GM12878 (cell line): Measurements from ENCODE around the gene ME3. TPM values are rescaled to one million over a fixed set of nuclear protein-coding genes. Genes with fewer than 3 reads are reported as not detected.

Experiments used
- ATAC-seq: fragments of 200-7000 bp; cut with Tn5 transposase; 3 replicates; pipeline ENCODE4 v1.9.1; 2020; ENCODE audit warnings: mild to moderate bottlenecking, moderate library complexity
- BruUV-seq: library from RNA; stranded (reverse); fragments of 400-500 nt; replicated peaks from 2 replicates; lab custom pipeline; 2021; lab: Mats Ljungman, UMichigan
- CTCF ChIA-PET: fragments of 300-600 bp; sonication (Branson Sonifier 250); formaldehyde crosslinking; extraction: SDS; loops from one replicate; lab custom pipeline; 2021; ENCODE audit warnings: inconsistent platforms; lab: Yijun Ruan, JAX
- POLR2A ChIA-PET: fragments of 350-600 bp; formaldehyde crosslinking; extraction: SDS; loops from one replicate; lab custom pipeline; 2021; ENCODE audit warnings: inconsistent platforms; lab: Charles Lee
- RAD21 ChIA-PET: fragments of 300-600 bp; sonication (Branson Sonifier 250); formaldehyde crosslinking; loops from one replicate; lab custom pipeline; 2023; ENCODE audit warnings: antibody characterized with exemption; ENCODE audit not compliant: unreplicated experiment; lab: Charles Lee
- SMC1A ChIA-PET: fragments of 300-600 bp; sonication (Branson Sonifier 250); formaldehyde crosslinking; loops from one replicate; lab custom pipeline; 2023; ENCODE audit not compliant: unreplicated experiment, uncharacterized antibody; lab: Charles Lee
- DNase-seq: peaks from one replicate; pipeline ENCODE4 v3.0.0-alpha.2; 2011; ENCODE audit warnings: low read depth, low spot score
- FAIRE-seq: peaks from 3 replicates; lab custom pipeline; 2011; peaks lifted over from hg19 to GRCh38; lab: Jason Lieb, UNC
- H2AFZ ChIP-seq: 2 replicates; pipeline ENCODE4 v1.6.0; 2011; ENCODE audit warnings: low read depth, low read length, control low read depth; ENCODE audit not compliant: control insufficient read depth
- H3K27ac ChIP-seq: 2 replicates; pipeline ENCODE4 v1.5.1; 2011; ENCODE audit warnings: control low read depth; ENCODE audit not compliant: control insufficient read depth, insufficient read depth
- H3K27me3 ChIP-seq, 2 experiments: replicated peaks in 1 of 2; 2 replicates each; pipeline versions ENCODE4 v1.6.0 to v1.6.1; 2011; ENCODE audit warnings: low read length in 1 of 2; ENCODE audit not compliant: control insufficient read depth in 2 of 2, insufficient read depth in 2 of 2
- H3K36me3 ChIP-seq, 2 experiments: 2 replicates each; pipeline ENCODE4 v1.5.1; 2011; ENCODE audit warnings: low read length in 1 of 2; ENCODE audit not compliant: control insufficient read depth in 2 of 2, insufficient read depth in 2 of 2
- H3K4me1 ChIP-seq: 2 replicates; pipeline ENCODE4 v1.6.1; 2011; ENCODE audit warnings: mild to moderate bottlenecking, low read length, moderate library complexity, mixed read lengths; ENCODE audit not compliant: control insufficient read depth, insufficient read depth
- H3K4me2 ChIP-seq: 2 replicates; pipeline ENCODE4 v1.6.0; 2011; ENCODE audit warnings: control low read depth; ENCODE audit not compliant: control insufficient read depth, insufficient read depth
- H3K4me3 ChIP-seq: fragments of 200-600 bp; sonication (generic); 2 replicates; pipeline ENCODE4 v1.5.1; 2016
- H3K79me2 ChIP-seq: 2 replicates; pipeline ENCODE4 v1.6.0; 2011; ENCODE audit warnings: low read length; ENCODE audit not compliant: control insufficient read depth, insufficient read depth
- H3K9ac ChIP-seq: 2 replicates; pipeline ENCODE4 v1.8.0; 2011; ENCODE audit warnings: low read length, control low read depth, mixed read lengths; ENCODE audit not compliant: control insufficient read depth, insufficient read depth
- H3K9me3 ChIP-seq: replicated peaks from 3 replicates; pipeline ENCODE4 v1.5.1; 2011; ENCODE audit warnings: mild to moderate bottlenecking, low read length; ENCODE audit not compliant: control insufficient read depth, insufficient read depth
- H4K20me1 ChIP-seq: 2 replicates; pipeline ENCODE4 v1.6.0; 2011; ENCODE audit not compliant: control insufficient read depth, insufficient read depth
- ATF2 ChIP-seq: IDR thresholded peaks from 2 replicates; pipeline ENCODE4 v1.6.1; 2012; ENCODE audit warnings: low read length, inconsistent platforms
- JUND ChIP-seq: IDR thresholded peaks from 2 replicates; pipeline ENCODE4 v1.6.1; 2012; ENCODE audit warnings: low read depth, mild to moderate bottlenecking, low read length, improper control_type of control experiment, moderate library complexity
- MEF2B ChIP-seq: fragments of 450-650 bp; IDR thresholded peaks from 2 replicates; pipeline ENCODE4 v1.6.1; 2018; ENCODE audit warnings: mild to moderate bottlenecking, moderate library complexity; ENCODE audit not compliant: partially characterized antibody, poor library complexity, severe bottlenecking
- TCF3 ChIP-seq: IDR thresholded peaks from 2 replicates; pipeline ENCODE4 v1.6.1; 2012; ENCODE audit warnings: low read depth, mild to moderate bottlenecking, low read length, borderline replicate concordance; ENCODE audit not compliant: insufficient read depth
- USF1 ChIP-seq: IDR thresholded peaks from 2 replicates; pipeline ENCODE4 v1.6.1; 2011; ENCODE audit warnings: borderline replicate concordance, low read depth, mild to moderate bottlenecking, moderate library complexity, mixed read lengths, low read length; ENCODE audit not compliant: insufficient read depth; ENCODE audit errors: extremely low read length
- ZNF217 ChIP-seq: fragments of 450-650 bp; IDR thresholded peaks from 2 replicates; pipeline ENCODE4 v1.6.1; 2017; ENCODE audit warnings: antibody characterized with exemption, mild to moderate bottlenecking
- ZNF24 ChIP-seq: fragments of 450-650 bp; IDR thresholded peaks from 2 replicates; pipeline ENCODE4 v1.6.1; 2017; ENCODE audit warnings: antibody characterized with exemption, mild to moderate bottlenecking
- ZZZ3 ChIP-seq: IDR thresholded peaks from 2 replicates; pipeline ENCODE4 v1.6.1; 2011; ENCODE audit warnings: low read depth; ENCODE audit not compliant: control insufficient read depth, insufficient read length
- WGBS: methylation state at CpG from one replicate; pipeline ENCODE4 v1.1.6; 2016; ENCODE audit warnings: low lambda C conversion rate; ENCODE audit not compliant: insufficient replicate concordance, insufficient coverage; ENCODE audit errors: missing lambda C conversion rate; 5-methylcytosine and 5-hydroxymethylcytosine counted together
- in situ Hi-C: fragments of 300-500 bp; cut with MboI; formaldehyde crosslinking; loops from 9 replicates; pipeline ENCODE4 v1.14.3; 2018; ENCODE audit warnings: mixed read lengths
- intact Hi-C: fragments of 100-400 bp; cut with micrococcal nuclease; formaldehyde crosslinking; loops from one replicate; pipeline ENCODE4 v1.14.2; 2022; ENCODE audit not compliant: unreplicated experiment
- polyA plus RNA-seq, 11 experiments: library from polyadenylated mRNA; depleted of rRNA in 4 of 11; unstranded in 6 of 11; stranded (reverse) in 5 of 11; fragments of >200 nt; fragmentation: Nextera tagmentation in 4 of 11; fragmentation: Illumina TruSeq in 1 of 11; extraction: Ambion mirVana in 4 of 11; extraction: Trizol in 1 of 11; gene quantifications; 1 replicate in 1 of 11; 2 replicates in 10 of 11; pipeline versions ENCODE4 v1.2.1 to v1.2.3, GENCODE V29; 2011 to 2016; ENCODE audit warnings: inconsistent platforms in 2 of 11, missing spikeins in 2 of 11, low read depth in 1 of 11
- total RNA-seq, 4 experiments: library from RNA; depleted of rRNA in 3 of 4; stranded (reverse); fragments of >200 nt in 3 of 4; fragmentation: Illumina TruSeq in 1 of 4; extraction: Trizol in 1 of 4; gene quantifications; 2 replicates each; pipeline versions ENCODE4 v1.2.1 to v1.2.3, GENCODE V29; 2013 to 2021
- TF ChIP-seq, protein P1 (sequence below): fragments of 450-650 bp; formaldehyde crosslinking; IDR thresholded peaks from 2 replicates; pipeline ENCODE4 v1.4.0; 2020; ENCODE audit warnings: mild to moderate bottlenecking, moderate library complexity
- TF ChIP-seq, protein P2 (sequence below): fragments of 450-650 bp; IDR thresholded peaks from 2 replicates; pipeline ENCODE4 v1.6.1; 2016; ENCODE audit warnings: mild to moderate bottlenecking, moderate library complexity, borderline replicate concordance

The ME3 gene
- total and polyA plus RNA-seq, 10 of the 15 experiments (the other 5 are each of a cell fraction or from before 2014, with no cell fraction given) = 0.06 to 0.40 (median 0.19) TPM; not detected in 2

- TF ChIP-seq ZNF217 (no peak), JUND (no peak), TCF3 (no peak), ZNF24 (no peak), USF1 (no peak), ZZZ3 (no peak), ATF2 (no peak), MEF2B (no peak)
- TF ChIP-seq, all 136 proteins: peak for 0
These were observed 208.5 kb downstream of the ME3 start (continued) for GRCh38 chr11:86463955-86464354.

DNA sequence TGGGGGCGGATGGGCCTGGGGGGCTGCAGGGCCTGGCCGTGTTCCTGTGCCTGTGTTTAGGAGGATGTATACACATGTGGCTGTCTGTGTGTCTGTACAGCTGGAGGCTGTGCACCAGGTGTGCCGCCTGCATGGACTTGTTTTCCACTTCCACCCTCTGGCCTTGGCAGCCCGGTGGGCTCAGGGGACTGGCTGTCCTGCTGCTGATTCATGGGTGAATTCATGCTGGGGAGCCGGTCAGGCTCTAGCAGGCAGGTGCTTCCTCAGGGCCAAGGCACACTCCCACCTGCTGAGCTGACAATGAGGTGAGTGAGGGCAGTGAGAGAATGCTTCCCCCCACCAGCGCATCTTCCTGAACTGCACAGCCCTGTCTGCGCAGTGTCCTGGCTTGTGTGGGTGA is 209.3 kb downstream of the ME3 start:
- H3K9me3 ChIP-seq = no peaks in the 10 kb centered on the region
- BruUV-seq = no TSS peak
- ATAC-seq (no peak; the same call in 2 of the 3 replicates), FAIRE-seq (no peak), DNase-seq (no peak)
- POLR2A ChIA-PET = no interaction called here
- no peaks in the 10 kb centered on the region for H3K79me2 ChIP-seq
- CTCF ChIA-PET = interaction anchor here (7.3 kb wide), 1 partner anchor 145 kb away, joined by 45 read pairs; no protein-coding TSS in a partner anchor
- SMC1A ChIA-PET = interaction anchor here (1.5 kb wide), 1 partner anchor 18 kb away, joined by 4 read pairs; no protein-coding TSS in a partner anchor
- H3K4me2 ChIP-seq = no peak overlapping the region
- no peak overlapping the region for H3K27ac ChIP-seq
- H3K4me1 ChIP-seq = no peaks in the 10 kb centered on the region
- in situ Hi-C loops (no loop called here), intact Hi-C loops (no loop called here)
- H3K9ac ChIP-seq = no peak overlapping the region
- H4K20me1 ChIP-seq = no peaks in the 10 kb centered on the region
- no peak overlapping the region for H3K4me3 ChIP-seq
- H3K36me3 ChIP-seq = no peaks in the 10 kb centered on the region
- no peak overlapping the region for H2AFZ ChIP-seq
- no peaks in the 10 kb centered on the region for H3K27me3 ChIP-seq
- RAD21 ChIA-PET = interaction anchor here (1.0 to 1.2 kb wide), 2 partner anchors 22 to 145 kb away, joined by 3 read pairs; no protein-coding TSS in a partner anchor
- WGBS = 61% methylated on average over 7 of the region's 7 CpGs
- TF ChIP-seq, protein P1, sequence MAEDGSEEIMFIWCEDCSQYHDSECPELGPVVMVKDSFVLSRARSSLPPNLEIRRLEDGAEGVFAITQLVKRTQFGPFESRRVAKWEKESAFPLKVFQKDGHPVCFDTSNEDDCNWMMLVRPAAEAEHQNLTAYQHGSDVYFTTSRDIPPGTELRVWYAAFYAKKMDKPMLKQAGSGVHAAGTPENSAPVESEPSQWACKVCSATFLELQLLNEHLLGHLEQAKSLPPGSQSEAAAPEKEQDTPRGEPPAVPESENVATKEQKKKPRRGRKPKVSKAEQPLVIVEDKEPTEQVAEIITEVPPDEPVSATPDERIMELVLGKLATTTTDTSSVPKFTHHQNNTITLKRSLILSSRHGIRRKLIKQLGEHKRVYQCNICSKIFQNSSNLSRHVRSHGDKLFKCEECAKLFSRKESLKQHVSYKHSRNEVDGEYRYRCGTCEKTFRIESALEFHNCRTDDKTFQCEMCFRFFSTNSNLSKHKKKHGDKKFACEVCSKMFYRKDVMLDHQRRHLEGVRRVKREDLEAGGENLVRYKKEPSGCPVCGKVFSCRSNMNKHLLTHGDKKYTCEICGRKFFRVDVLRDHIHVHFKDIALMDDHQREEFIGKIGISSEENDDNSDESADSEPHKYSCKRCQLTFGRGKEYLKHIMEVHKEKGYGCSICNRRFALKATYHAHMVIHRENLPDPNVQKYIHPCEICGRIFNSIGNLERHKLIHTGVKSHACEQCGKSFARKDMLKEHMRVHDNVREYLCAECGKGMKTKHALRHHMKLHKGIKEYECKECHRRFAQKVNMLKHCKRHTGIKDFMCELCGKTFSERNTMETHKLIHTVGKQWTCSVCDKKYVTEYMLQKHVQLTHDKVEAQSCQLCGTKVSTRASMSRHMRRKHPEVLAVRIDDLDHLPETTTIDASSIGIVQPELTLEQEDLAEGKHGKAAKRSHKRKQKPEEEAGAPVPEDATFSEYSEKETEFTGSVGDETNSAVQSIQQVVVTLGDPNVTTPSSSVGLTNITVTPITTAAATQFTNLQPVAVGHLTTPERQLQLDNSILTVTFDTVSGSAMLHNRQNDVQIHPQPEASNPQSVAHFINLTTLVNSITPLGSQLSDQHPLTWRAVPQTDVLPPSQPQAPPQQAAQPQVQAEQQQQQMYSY = no peak
- TF ChIP-seq, protein P2, sequence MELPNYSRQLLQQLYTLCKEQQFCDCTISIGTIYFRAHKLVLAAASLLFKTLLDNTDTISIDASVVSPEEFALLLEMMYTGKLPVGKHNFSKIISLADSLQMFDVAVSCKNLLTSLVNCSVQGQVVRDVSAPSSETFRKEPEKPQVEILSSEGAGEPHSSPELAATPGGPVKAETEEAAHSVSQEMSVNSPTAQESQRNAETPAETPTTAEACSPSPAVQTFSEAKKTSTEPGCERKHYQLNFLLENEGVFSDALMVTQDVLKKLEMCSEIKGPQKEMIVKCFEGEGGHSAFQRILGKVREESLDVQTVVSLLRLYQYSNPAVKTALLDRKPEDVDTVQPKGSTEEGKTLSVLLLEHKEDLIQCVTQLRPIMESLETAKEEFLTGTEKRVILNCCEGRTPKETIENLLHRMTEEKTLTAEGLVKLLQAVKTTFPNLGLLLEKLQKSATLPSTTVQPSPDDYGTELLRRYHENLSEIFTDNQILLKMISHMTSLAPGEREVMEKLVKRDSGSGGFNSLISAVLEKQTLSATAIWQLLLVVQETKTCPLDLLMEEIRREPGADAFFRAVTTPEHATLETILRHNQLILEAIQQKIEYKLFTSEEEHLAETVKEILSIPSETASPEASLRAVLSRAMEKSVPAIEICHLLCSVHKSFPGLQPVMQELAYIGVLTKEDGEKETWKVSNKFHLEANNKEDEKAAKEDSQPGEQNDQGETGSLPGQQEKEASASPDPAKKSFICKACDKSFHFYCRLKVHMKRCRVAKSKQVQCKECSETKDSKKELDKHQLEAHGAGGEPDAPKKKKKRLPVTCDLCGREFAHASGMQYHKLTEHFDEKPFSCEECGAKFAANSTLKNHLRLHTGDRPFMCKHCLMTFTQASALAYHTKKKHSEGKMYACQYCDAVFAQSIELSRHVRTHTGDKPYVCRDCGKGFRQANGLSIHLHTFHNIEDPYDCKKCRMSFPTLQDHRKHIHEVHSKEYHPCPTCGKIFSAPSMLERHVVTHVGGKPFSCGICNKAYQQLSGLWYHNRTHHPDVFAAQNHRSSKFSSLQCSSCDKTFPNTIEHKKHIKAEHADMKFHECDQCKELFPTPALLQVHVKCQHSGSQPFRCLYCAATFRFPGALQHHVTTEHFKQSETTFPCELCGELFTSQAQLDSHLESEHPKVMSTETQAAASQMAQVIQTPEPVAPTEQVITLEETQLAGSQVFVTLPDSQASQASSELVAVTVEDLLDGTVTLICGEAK = no peak
